Measurements from ENCODE around the gene F3.

The F3 gene

GRCh38 chr1:94560333-94560732 lies 18.8 kb upstream of the F3 start:
- DNase-seq (ENCODE audit: extremely low read depth, low read depth) = no peak
- TF ChIP-seq, protein P1, sequence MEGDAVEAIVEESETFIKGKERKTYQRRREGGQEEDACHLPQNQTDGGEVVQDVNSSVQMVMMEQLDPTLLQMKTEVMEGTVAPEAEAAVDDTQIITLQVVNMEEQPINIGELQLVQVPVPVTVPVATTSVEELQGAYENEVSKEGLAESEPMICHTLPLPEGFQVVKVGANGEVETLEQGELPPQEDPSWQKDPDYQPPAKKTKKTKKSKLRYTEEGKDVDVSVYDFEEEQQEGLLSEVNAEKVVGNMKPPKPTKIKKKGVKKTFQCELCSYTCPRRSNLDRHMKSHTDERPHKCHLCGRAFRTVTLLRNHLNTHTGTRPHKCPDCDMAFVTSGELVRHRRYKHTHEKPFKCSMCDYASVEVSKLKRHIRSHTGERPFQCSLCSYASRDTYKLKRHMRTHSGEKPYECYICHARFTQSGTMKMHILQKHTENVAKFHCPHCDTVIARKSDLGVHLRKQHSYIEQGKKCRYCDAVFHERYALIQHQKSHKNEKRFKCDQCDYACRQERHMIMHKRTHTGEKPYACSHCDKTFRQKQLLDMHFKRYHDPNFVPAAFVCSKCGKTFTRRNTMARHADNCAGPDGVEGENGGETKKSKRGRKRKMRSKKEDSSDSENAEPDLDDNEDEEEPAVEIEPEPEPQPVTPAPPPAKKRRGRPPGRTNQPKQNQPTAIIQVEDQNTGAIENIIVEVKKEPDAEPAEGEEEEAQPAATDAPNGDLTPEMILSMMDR (IDR thresholded peaks at IDR 0.05; ENCODE audit: low read depth, low read length, missing control alignments) = no peak
- no peak overlapping the region for H3K4me3 ChIP-seq (replicated peaks; ENCODE audit: low read depth, low read length)

- H3K4me3 ChIP-seq (replicated peaks; ENCODE audit: low read depth, low read length) = no peak overlapping the region
- no peak for DNase-seq (ENCODE audit: extremely low read depth, low read depth)
- TF ChIP-seq, protein P1 (IDR thresholded peaks at IDR 0.05; ENCODE audit: low read depth, low read length, missing control alignments) = no peak
Observed at GRCh38 chr1:94559921-94560320, 18.4 kb upstream of the F3 start.

- TF ChIP-seq, protein P1 (IDR thresholded peaks at IDR 0.05; ENCODE audit: low read depth, low read length, missing control alignments) = no peak
- no peak for DNase-seq (ENCODE audit: extremely low read depth, low read depth)
- no peak overlapping the region for H3K4me3 ChIP-seq (replicated peaks; ENCODE audit: low read depth, low read length)
Observed at GRCh38 chr1:94555091-94555490, 13.5 kb upstream of the F3 start.

GRCh38 chr1:94554580-94554979 lies 13.0 kb upstream of the F3 start:
- no peak for DNase-seq (ENCODE audit: extremely low read depth, low read depth)
- TF ChIP-seq, protein P1 (IDR thresholded peaks at IDR 0.05; ENCODE audit: low read depth, low read length, missing control alignments) = no peak
- no peak overlapping the region for H3K4me3 ChIP-seq (replicated peaks; ENCODE audit: low read depth, low read length)

- no peak overlapping the region for H3K4me3 ChIP-seq (replicated peaks; ENCODE audit: low read depth, low read length)
- TF ChIP-seq, protein P1 (IDR thresholded peaks at IDR 0.05; ENCODE audit: low read depth, low read length, missing control alignments) = no peak
- no peak for DNase-seq (ENCODE audit: extremely low read depth, low read depth)
Observed at GRCh38 chr1:94553931-94554330, 12.4 kb upstream of the F3 start.

DNA sequence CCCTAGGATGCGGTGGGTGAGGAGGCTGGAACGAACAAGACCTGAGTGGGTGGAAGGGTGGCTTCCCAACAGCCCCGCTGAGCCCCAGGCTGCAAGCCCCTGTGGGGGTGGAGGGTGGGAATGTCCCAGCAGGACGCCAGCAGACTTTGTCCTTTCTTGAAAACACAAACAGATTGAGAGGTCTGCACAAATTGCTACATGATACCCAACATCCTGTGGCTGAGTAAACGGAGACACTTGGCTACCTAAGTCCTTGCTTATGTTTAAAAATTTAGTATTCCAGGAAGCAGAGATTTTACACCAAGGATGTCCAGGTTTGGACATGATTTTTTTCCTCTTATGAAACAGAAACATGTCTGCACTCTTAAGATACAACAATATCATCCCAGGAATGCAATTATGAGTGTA lies 11.8 kb upstream of the F3 start:
- DNase-seq (ENCODE audit: extremely low read depth, low read depth) = no peak
- H3K4me3 ChIP-seq (replicated peaks; ENCODE audit: low read depth, low read length) = no peak overlapping the region
- TF ChIP-seq, protein P1 (IDR thresholded peaks at IDR 0.05; ENCODE audit: low read depth, low read length, missing control alignments) = no peak

- TF ChIP-seq, protein P1 (IDR thresholded peaks at IDR 0.05; ENCODE audit: low read depth, low read length, missing control alignments) = no peak
- no peak overlapping the region for H3K4me3 ChIP-seq (replicated peaks; ENCODE audit: low read depth, low read length)
- no peak for DNase-seq (ENCODE audit: extremely low read depth, low read depth)
Observed at GRCh38 chr1:94552071-94552586, 10.6 kb upstream of the F3 start.
